GDM1 (cell line): ENCODE data around the gene PCNX1.
"Not testable (repeated sequence)": the region's sequence is repeated elsewhere in the genome, so short reads cannot be mapped to it uniquely, and the experiment has no call there.

ENCODE experiments used
- DNase-seq: peaks from one replicate; lab custom pipeline; 2025; lab: John Stamatoyannopoulos, UW

Gene PCNX1

DNA sequence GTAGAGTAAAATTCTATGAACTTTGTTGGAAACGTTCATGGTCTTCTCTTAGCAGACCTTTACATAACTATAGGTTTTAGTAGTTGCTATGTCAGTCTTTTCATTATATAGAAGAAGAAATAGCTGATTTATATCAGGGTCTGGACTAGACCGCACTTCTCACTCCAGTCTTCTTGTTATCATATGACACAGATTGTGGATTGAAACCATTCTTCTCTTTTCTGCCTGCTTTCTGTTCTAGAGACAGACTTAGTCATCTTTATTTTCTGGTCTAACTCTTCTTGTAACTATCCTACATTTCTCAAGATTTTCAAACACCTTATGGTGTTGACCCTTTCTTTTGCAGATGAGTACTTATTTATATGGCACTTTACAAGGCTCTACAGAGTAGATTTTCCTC lies 55.7 kb downstream of the PCNX1 start:
- no peak for DNase-seq

DNA sequence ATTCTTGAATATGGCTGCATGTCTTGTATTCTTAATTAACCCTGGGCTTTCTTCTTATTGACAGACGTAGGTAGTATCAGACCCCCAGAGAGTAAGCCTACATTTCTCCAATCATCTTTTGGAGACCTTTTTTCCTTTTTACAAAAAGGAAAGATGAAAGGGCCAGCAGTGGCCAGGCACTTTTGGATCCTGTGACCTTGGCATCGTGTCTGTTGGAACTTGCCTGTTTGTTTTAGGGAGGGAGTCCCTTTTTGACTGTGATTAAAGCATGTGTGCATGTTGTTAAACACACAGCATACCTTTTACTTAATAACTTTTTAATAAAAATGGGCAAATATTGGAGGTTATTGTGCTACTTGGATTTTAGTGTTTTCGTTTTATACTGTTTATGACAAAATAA lies 57.2 kb downstream of the PCNX1 start:
- DNase-seq: no peak

DNA sequence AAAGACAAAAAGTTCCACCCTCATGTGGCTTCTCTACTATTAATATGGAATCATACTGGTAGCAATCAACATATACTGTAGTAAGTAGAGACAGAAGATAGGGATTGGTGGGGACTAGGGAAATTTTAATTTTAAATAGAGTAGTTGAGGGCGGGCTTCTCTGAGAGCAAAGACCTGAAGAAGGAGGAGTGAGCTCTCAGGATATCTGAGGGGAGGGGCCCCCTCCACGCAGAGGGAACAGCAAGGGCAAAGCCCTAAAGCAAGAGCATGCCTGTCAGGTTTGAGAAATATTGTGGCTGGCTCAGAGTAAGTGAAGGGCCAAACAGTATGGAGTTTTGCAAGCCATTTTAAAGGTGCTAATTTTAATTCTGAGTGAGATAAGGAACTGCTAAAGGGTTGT lies 64.3 kb downstream of the PCNX1 start:
- DNase-seq: no peak

DNA sequence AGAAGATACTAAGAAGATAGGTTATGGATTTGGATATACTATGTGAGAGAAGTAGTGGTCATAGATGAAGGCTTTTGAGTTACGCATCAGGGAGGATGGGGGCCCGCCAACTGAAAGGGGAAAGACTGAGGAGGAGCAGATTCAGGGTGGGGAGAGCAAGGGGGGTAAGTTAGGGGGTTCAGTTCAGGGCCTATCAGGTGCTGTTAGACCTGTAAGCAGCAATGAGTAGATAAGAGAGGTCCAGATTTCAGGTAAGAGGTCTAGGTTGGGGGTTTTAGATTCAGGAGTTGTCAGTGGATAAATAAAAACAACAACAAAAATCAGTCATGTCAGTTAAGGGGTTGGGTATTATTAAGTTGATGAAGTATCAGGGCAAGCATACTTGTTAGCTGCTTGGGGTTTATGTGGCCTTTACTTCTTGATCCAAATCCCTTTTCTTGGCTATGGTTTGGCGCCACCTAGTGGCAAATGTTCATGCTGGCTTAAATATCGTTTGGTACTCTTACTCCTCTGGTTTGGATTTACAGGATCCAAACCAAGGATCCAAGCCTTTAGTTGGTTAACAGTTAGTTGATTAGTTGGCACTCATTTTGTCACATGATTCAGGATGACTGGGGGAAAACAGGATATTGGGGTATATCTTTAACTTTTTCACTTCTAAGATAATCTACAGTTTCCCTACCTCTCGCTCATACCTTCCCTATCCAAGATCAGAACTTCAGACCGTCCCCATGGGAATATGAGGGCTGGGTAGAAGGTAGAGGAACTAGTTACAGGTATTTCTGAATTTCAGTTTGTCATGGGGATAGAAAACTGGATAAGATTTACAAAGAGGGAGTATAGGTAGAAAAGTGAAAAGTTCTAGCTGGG lies 65.1 kb downstream of the PCNX1 start:
- DNase-seq: peak; percentile 41

DNA sequence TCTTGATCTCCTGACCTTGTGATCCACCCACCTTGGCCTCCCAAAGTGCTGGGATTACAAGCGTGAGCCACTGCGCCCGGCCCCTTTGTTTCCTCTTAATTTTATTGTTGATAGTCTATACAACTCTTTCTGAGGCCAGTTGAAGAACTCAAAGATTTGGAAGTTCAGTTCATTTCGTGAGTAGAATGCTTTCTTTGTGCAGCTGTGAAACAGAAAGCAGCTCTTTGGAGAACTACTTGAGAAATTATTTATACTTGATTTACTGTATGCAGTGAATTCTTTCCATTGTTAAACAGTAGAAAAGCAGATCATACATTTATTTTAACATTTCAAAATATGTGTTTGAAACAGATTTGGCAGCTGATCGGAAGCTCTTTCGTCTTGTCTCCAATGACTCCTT lies 69.3 kb downstream of the PCNX1 start:
- DNase-seq: no peak

DNA sequence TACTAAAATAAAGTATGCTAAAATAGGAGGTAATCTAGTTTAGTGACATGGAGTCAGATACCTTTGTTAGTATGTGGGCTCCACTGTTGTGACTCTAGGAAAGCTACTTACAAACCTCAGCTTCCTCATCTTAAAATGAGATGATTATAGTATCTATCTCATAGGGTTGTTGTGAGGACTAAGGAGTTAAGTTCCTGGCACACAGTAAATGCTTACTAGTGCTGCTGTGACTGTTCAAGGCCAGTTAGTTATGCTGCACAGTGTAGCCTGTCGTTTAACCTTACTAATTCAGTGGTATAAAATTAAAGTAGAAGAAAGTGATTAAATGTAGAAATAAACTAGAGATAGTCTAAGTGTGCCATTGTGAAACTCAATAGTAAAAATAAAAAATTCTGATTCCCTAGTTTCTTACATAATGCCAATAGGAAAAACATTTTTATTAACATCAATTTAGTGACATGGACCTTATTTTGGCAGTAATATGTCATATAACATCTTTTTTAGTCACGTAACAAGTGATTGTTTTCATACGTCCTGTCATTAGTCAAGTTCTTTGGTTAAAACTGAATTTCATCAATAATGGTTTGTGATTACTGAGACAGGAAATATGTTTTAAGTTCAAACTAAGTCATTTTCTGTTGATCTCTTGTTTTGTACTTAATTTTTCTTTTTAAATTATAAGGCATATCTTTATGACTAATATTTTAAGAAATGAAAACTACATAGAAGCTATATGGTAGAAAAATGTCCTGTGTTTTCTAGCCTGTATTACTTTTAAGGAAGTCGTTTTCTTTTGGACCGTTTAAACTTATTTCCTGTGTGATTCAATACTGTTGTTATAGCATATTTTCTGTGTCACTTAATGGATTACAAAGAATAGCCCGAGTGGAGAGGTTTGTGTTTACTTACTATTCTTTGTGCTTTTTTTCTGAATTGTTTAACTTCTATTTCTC lies 74.0 kb downstream of the PCNX1 start:
- no peak for DNase-seq

DNA sequence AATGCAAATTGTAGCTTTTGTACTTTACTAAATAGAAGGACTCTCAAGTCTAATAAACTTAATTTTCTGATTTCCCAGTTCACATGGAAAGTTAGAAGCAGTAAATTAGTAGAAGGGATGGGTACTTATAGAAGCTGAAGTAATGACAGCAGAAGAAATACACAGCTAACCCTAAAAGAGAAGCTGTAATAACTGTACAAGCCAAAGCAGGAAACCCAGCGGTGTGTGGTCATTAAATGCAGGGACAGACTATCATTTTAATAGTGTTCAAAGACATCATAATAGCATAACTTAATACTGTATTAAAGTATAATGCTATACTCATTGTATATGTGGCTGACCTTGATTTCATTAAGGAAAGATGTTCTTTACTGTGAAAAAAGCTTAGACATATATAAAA lies 74.9 kb downstream of the PCNX1 start:
- DNase-seq: no peak

DNA sequence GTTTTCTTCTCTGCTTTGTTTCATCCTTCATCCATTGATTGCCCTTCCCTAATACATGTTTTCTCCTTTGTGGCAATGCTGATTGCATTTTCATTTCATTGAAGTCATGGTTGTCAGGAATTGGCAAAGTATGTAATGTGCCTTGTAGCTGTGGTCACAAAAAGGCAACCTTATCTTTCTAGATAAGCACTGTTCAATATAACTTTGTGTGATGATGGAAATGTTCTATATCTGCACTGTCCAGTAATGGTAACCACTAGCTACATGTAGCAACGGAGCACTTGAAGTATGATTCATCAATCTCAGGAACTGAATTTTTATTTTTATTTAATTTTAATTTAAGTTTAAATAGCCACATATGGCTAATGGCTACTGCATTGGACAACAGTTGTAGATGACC lies 79.8 kb downstream of the PCNX1 start:
- DNase-seq: no peak

DNA sequence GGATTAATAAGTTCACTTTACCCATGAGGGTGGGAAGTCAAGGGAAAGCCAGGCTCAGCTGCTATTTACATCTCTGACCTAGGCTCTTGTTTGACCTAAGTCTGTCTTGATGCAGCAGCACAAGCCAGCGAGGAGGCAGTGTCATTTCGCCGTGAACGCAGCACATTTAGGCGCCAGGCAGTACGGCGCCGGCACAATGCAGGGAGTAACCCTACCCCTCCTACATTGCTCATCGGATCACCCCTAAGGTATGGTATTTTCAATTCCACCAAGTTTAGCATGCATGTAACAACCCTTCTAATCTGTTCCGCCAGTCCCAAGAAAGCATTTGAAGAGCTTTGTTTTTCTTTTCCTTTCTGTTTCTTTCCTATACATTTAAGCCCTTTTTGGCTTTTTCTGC lies 81.2 kb downstream of the PCNX1 start:
- DNase-seq: peak; percentile 33

DNA sequence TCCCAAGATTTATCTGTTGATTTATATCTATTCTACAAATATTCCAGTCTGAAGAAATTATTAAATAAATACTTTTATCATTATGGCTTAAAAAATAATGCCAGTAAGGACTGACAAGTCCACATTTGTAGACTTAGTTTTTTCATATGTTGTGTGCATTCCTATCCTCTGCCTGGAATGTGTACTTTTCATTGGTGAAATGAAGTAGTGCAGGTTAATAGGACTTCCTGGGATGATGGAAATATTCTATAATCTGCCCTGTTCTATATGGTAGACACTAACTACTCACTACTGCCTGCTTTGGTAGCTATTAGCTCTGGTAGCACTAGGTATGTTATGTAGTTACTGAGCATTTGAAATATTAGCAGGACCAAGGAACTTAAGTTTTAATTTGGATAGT lies 86.7 kb downstream of the PCNX1 start:
- no peak for DNase-seq

DNA sequence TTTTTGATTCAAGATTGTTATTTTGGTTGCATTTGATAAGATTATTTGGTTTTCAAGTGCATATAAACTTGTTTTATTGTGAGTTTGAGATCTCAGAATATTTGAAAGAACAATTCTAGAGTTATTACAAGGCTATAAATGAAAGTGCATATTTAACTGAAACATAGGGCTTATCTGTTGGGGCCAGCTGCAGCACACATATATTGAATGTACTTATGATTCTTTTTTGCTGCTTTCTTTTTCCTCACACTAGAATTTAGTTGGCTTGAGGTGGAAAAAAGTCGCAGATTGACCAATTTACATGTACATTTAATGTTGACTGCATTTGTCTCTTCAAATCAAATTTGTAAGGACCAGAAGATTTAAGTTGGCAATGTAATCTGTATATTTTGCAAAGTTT lies 88.0 kb downstream of the PCNX1 start:
- DNase-seq: no peak

DNA sequence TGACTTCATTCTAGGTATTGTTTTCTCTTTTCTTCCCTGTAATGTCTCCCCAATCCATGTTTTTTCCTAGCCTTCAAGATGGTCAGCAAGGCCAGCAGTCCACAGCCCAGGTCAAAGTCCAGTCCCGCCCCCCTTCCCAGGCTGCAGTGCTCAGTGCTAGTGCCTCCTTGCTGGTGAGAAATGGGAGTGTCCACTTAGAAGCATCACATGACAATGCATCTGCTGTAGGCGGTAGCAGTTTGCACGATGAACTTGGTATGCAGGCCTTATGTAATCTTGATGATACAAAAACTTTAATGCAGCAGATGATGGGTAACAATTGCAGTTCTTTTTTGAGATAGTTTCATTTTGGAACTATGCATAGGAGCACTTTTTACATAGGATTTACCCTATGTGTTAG lies 88.4 kb downstream of the PCNX1 start:
- no peak for DNase-seq

DNA sequence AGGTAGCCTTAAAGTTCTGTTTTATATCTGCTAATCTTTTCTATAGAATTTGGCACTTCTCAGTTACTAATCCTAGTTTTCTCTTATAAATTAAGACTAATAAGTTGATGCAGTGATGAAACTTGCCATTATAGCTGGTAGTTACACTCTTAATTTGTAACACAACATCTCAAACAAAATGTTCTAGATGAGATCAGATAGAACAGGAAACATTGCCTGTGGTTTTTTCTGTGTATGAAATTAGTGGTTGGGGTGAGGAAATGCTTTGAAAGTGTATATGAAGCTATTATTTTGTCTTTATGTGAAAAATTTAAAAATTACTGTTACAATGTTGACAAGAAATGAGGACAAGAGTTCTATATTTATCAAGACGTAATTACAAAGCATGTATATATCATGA lies 91.9 kb downstream of the PCNX1 start:
- no peak for DNase-seq

DNA sequence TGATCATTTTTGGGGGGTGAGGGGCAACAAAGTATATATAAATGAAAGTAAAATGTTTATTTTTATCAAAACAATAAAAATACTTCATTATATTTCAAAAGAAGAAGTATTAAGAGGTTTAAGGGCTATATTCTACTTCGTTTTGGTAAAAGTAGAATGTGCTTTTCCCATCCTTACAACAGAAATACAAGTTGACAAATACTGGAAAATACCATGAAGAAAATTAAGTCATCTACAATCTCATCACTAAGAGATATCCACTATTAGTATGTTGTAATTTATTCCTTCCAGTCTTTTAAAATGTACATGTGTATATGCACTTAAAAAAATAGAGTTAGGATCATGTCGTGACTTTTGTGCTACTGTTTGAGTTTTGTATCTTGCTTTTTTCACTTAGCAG lies 92.8 kb downstream of the PCNX1 start:
- no peak for DNase-seq

DNA sequence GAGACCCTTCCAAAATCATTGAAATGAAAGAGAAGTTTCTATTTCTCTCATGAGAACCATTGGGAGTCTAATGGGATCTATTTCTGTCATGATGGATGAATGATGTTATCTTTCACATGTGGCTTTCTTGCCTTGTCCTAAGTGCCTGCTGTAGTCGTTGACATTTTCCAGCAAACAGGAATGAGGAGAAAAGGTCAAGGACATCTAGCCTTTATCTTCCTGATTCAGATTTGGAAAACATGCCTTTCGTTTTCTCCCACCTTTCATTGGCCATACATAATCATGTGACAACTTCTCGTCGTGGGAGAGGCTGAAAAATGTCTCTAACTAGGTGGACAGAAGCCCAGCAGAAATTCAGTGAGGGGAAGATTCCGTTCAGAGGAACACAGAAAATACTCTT lies 94.5 kb downstream of the PCNX1 start:
- no peak for DNase-seq

DNA sequence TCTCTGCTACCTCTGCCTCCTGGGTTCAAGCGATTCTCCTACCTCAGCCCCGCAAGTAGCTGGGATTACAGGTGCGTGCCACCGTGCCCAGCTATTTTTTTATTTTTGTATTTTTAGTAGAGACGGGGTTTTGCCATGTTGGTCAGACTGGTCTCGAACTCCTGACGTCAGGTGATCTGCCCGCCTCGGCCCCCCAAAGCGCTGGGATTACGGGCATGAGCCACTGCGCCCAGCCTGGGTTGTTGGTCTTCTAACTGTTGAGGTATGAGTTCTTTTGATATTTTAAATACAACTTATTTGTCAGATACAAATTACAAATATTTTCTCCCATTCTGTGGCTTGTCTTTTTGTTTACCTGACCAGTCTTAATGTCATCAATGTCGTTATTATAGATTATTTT lies 95.9 kb downstream of the PCNX1 start:
- DNase-seq: no peak

DNA sequence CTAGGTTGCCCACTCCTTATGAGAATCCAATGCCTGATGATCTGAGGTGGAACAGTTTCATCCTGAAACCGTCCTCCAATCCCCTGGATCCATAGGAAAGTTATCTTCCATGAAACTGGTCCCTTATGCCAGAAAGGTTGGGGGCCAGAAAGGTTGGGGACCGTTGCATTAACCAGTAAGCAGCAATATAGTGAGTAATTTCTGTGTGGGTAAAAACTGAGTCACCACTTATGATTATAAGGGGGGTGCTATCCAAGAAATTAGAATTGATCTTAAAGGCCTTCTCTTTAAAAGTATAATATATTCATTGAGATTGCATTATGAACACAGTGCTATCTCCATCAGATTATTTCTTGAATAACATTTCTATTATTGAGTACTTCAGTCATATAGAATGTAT lies 97.2 kb downstream of the PCNX1 start:
- DNase-seq: no peak

DNA sequence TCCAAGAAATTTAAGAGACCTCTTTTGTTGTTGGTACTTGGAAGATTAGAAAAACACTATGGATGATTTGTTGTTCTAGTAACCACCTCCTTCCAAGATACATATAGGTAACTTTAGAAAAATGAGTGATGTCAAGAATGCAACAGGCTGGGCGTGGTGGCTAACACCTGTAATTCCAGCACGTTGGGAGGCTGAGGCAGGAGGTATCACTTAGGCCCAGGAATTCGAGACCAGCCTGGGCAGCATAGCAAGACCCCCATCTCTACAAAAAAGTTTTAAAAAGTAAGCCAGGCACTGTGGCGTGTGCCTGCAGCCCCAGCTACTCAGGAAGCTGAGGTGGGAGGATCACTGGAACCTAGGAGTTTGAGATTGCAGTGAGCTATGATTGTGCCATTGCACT lies 97.8 kb downstream of the PCNX1 start:
- no peak for DNase-seq

DNA sequence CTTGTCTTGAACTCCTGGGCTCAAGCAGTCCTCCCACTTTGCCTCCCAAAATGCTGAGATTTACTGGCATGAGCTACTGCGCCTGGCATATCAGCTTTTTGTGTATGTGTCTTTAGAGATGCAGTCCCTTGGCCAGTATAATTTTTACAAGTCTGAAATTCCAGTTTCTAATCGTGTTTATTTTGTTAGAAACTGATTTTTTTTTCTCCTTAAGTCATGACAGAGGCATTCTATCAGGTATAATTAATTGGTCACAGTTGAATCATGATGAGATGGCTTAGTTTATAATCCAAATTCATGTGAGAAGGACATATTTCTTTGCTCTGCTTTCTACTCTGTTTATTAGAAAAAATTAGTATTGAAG lies 98.9 kb downstream of the PCNX1 start:
- DNase-seq: no peak

DNA sequence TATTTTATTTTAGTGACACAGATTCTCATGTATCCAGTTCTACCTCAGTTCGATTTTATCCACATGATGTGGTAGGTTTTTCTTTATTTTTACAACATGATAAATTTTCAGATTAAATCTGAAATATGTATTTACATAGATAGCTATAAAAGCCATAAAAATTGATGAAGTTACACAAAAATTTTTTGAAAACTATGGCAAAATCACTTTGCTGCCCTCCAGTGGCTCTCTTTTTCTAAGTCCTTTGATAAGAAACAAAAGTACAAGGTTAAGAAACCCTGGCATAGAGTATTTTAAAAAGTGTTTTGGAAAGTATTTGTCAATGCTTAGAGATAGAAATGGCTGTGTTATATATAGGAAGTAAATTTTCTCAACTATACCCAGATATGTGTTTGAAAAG lies 104.2 kb downstream of the PCNX1 start:
- no peak for DNase-seq

DNA sequence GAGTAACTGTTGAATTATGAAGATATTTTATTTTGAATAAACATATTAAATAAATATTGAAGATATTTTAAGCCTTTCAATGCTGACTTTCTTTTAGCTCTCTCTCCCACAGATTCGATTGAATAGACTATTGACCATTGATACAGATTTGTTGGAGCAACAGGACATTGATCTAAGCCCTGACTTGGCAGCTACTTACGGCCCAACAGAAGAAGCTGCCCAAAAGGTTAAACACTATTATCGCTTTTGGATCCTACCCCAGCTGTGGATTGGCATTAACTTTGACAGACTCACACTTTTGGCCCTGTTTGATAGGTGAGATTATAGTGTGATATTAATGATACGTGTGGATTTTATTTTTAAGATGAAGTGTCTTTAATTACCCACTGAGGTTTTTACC lies 105.6 kb downstream of the PCNX1 start:
- DNase-seq: no peak

DNA sequence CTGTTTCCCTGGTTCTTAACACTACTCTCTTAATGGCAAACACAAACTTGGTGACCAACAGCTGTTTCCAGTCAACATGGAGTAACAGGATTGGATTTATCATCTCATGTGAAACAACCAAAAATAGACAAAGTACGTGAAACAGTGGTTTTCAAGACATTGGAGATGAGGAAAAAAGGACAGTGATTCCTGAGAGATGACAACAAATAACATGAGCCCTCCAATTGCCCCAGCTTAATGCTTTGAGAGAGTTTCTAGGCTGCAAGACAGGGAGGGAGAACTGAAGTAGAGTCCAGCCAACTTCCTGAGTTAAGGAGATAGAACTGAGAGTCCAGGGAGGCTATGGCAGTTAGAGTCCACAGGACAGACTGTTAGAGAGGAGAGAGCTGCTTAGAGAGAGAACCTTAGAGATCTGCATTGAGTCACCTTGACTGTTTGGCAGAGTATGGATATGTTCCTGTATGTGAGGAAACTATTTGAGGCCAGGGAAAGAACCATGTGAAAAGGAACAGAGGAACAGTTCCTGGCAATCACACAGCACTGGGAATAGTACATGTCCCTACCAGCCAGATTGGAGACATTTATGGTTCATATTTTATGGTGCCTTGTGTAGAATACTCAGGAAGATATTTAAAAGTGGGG lies 106.4 kb downstream of the PCNX1 start:
- no peak for DNase-seq

DNA sequence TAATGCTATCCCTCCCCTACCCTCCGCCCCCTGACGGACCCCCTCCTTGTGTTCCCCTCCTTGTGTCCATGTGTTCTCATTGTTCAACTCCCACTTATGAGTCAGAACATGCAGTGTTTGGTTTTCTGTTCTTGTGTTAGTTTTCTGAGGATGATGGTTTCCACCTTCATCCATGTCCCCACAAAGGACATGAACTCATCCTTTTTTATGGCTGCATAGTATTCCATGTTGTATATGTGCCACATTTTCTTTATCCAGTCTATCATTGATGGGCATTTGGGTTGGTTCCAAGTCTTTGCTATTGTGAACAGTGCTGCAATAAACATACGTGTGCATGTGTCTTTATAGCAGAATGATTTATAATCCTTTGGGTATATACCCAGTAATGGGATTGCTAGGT lies 112.7 kb downstream of the PCNX1 start:
- DNase-seq: not testable (repeated sequence)
